ENCODE measurements around the gene NAA38. TPM values are rescaled to one million over a fixed set of nuclear protein-coding genes. Genes with fewer than 3 reads are reported as not detected.
A peak's percentile ranks its signal among the peaks of the same experiment; 100 is the strongest.
"Not testable (repeated sequence)": the region's sequence is repeated elsewhere in the genome, so short reads cannot be mapped to it uniquely, and the experiment has no call there.

NAA38 gene
- total RNA-seq, 1 donor from 2014 or later: 64.7 TPM

DNA sequence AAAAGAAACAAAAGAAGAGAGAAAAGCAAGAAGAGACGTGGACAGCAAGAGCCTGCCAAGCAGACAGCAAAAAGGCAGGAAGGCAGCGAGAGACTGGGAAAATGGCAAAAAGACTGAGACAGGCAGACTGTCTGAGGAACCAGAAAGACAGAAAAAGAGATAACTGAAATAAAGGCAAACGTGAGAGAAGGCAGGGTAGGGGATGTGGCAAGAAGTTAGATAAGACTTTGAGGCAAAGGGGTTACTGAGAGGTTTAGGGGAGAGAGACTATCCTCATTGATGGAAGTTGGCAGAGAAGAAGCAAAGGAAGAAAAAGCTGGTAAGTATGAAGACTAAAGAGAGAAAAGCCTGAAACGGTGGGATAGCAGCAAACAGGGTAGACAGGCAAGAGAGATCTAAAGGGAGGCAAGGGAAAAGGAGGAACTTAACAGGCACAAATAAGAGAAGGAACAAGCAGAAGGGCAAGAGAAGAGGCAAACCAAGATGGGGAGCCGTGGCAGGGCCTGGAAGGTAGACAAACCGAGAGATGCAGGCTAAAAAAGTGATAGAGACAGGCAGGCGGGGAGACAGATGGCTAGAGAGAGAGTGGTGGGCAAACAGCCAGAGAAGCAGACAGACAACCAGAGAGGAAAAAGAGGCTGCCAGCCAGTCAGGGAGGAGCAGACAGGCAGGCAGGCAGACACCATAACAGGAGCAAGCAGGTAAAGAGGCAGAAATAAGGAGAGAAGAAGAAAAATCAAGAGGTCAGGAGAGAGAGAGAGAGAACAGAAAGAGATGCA is 24.1 kb upstream of the NAA38 start:
- DNase-seq: peak; percentile 55

DNA sequence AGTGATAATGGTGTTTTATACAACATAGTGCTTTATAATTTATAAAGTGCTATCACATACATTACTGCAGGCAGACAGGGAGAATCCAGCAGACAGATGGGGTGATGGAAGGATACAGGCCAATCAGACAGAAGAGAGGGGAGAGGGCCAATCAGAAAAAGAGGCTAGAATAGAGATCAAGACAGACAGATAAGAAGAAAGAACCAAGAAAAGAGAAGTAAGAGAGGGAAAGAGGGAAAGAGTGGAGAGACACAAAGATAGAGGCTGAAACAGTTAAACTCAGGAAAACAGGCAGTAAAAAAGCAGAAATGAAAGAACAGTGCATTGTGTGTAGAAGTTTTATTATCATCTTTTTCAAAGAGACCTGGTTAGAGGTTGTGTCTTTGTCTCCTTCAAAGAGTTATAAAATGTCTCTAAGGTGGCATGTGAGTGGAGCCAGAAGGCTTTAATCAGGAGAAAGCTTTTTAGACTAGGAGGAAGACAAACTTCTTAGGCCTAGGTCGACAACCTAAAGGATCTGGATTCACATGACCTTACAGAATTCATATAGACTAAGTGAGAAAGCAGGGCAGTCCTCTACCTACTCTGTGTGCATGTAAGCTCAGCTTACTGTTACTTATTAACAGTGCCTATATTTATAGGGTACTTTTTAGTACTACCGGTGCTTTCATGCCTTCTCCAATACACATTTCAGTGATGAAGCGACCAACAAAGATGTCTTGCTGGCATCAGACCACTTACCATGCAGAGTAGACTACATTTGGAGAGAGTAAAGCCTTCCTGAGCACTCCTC is 22.9 kb upstream of the NAA38 start:
- DNase-seq: no peak

DNA sequence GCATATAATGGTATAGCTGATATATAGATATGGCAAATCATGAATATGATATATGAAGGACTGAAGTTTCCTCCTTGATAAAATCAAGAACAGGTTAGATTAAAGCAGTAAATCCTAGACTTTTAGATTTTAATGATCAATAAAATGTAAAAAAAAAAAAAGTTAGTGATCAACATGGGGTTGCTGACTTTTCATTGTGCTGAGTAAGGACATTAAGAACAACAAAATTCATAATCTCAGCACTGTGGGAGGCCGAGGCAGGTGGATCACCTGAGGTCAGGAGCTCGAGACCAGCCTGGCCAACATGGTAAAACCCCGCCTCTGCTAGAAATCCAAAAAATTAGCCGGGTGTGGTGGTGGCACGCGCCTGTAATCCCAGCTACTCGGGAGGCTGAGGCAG is 20.9 kb upstream of the NAA38 start:
- DNase-seq: no peak

DNA sequence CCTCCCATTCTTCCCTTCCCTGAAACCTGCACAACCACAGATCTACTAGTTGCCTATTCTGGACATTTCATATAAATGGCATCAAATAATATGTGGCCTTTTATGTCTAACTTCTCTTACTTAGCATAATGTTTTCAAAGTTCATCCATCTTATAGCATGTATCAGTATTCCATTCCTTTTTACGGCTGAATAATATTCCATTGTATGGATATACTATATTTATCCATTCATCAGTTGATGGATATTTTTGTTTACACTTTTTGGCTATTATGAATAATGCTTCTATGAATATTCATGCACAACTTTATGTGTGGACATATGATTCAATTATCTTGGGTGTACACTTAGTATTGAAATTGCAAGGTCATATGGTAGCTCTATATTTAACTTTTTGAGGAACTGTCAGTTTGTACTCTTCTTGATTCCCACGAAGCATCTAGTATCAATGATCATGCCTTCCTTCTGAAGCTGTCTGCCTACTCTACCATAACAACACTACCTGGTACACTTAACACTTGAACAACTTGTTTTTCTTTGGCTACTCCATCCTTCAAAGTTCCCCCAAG is 18.5 kb upstream of the NAA38 start:
- DNase-seq: no peak

DNA sequence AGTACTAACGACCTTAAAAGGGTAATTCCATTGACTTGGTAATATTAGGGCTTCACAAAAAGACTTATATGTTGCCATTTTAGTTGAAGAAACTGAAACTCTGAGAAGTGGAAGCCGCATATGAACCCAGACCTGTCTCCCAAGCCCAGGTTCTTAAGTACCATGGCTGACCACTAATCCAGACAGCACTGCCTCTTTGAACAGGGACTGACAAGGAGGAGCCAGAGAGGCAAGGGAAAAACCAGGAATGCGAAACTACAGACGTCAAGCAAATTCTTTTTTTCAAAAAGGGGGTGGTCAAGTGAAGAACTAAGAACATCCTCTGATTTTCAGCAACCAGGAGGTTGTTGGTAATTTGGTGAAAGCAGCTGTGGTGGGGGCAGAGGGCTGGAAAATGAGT is 15.7 kb upstream of the NAA38 start:
- DNase-seq: no peak

DNA sequence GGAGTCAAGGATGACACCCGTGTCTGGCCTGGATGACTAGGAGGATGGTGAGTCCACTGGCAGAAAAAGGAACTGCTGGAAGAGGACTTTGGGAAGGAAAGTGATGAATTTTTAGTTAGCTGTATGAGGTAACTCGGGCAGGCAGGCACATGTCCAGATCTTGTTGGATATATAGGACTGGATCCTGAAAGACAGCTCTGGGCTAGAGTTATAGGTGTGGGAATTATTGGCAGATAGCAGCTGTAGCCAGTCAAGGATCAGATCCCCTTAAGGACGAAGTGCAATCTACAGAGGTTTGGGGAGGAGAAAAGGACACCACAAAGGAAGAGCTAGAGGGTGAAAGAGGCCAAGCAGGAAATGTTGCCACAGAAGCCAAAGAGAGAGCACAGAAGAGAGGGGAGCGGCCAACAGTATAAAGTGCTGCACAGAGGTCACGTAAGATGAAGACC is 10.5 kb upstream of the NAA38 start:
- DNase-seq: no peak

DNA sequence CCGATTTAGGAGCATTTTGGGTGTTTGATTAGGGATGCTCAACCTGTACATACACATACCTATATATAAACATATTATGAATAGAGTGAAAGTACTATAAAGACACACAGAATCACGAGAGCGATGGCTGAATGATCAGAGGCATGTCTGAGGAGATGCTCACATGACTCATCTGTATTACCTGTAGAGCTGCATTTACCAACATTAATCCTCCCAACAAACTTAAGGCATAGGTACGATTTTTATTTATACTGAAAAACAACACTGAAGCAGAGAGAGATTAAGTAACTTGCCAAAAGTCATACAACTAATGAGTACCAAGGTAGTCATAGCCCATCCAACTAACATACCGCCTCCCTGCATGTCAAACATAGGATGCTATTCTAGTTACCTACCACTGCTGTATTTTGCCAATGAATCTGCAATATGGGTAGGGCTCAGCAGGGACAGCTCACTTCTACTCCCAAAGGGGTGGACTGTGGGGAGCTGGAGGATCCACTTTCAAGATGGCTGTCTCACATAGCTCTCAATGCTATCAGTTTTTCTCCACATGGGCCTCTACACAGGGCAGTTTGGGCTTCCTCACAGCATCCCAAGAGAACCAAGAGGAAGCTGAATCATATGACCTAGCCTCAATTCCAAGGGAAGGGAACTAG is 7.8 kb upstream of the NAA38 start:
- DNase-seq: no peak

DNA sequence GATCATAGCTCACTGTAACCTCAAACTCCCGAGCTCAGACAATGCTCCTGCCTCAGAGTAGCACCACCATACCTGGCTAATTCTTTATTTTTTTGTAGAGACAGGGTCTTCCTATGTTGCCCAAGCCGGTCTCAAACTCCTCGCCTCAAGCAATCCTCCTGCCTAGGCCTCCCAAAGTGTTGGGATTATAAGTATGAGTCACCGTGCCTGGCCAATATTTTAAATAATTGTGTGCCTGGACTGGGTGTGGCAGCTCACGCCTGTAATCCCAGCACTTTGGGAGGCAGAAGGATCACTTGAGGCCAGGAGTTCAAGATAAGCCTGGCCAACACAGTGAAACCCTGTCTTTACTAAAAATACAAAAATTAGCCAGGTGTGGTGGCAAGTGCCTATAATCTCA is 7.0 kb upstream of the NAA38 start:
- DNase-seq: not testable (repeated sequence)

DNA sequence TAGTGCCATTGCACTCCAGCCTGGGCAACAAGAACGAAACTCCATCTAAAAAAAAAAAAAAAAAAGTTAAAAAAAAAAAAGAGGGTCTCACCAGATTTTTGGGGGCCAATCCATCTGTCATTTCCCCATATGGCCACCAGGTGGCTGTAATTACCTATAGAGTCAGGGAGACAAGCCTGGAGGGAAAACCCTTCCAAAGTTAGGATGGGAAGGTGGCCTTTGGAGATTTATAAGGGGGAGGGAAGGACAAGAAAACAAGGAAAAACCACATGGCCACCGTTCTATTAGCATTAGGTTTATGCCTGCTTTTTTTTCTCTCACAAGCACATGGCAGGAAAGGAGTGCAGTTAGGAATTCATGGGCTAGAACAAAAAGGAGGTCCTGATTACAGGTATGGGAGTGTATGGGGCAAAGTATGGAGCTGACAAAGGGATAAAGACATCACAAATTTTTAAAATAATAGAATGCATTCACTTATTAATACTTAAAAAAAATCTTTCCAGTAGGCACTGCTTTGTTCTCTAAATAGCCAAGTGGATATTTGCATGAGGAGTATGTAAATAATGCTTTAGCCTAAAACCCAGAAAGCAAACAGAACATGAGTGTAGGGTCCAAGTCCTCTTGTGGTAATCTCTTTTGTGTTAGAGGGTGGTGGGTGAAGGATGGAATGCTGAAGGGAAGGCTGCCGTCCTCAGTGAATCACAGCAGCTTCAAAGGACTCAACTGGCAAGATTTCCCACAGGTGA is 5.5 kb upstream of the NAA38 start:
- DNase-seq: peak; percentile 87

DNA sequence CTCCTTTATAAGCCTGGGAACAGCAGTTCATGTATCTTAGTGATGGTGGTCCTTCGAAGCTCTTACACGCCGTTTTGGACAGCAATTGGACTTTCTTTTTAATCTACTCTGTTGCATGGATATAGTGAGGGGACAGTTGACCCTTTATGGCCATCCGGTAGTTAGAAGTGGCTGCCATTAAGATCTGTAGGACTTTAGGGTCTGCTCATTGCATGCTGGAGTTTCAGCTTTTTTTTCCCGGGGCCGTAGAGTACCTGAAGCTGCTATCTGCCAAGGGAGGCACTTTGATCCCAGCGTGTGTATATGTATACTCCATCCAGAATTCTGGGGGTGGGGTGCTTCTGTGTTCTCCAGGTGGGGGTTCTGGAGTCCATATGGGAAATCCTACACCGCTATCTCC is 1.7 kb upstream of the NAA38 start:
- DNase-seq: no peak

DNA sequence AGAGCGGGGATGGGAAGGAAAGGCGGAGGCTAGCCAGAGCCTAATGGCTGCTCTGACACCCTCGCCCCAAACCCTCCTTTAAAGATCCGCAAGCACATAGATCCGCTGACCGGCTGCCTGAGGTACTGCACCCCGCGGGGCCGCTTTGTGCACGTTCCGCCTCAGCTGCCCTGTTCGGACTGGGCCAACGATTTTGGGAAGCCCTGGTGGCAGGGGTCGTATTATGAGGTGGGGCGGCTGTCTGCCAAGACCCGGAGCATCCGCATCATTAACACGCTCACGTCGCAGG is 1.1 kb upstream of the NAA38 start:
- DNase-seq: peak; percentile 50

DNA sequence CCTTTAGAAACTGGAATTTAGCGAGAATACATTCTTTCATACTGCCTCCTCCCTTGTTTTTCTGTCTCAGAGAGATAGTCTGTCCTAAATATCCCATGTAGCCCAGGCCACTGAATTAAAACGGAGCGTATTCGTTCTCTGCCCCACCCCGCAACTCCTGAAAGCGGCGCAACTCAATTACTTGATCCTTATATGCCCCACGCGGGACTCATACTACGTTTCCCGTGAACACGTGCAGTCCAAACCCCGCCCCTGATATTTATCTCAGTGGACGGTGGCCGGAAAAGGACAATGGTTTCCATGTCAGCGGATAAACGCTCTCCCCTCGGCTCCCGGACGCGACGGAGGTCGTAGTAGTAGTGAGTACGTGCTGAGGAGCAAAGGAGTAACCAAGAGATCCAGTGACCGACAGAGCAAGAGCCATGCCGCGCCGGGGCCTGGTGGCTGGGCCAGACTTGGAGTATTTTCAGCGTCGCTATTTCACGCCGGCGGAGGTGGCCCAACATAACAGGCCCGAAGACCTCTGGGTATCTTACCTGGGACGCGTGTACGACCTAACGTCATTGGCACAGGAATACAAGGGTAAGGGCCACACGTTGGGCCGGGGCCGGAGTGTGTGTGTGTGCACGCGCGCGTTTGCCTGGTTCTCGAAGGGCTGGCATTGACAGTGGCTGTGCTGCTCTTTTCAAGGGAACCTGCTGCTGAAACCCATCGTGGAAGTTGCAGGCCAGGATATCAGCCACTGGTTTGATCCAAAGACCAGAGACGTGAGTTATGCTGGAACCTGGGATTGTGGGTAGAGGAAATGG is 558 bp upstream of the NAA38 start, which contains the start of gene CYB5D1:
Gene CYB5D1, plus strand, starts transcription at position 291 of the 809 bp plus-strand sequence. Its CDS starts 132 bp downstream, at position 423.
- peak; percentile 98 for DNase-seq

DNA sequence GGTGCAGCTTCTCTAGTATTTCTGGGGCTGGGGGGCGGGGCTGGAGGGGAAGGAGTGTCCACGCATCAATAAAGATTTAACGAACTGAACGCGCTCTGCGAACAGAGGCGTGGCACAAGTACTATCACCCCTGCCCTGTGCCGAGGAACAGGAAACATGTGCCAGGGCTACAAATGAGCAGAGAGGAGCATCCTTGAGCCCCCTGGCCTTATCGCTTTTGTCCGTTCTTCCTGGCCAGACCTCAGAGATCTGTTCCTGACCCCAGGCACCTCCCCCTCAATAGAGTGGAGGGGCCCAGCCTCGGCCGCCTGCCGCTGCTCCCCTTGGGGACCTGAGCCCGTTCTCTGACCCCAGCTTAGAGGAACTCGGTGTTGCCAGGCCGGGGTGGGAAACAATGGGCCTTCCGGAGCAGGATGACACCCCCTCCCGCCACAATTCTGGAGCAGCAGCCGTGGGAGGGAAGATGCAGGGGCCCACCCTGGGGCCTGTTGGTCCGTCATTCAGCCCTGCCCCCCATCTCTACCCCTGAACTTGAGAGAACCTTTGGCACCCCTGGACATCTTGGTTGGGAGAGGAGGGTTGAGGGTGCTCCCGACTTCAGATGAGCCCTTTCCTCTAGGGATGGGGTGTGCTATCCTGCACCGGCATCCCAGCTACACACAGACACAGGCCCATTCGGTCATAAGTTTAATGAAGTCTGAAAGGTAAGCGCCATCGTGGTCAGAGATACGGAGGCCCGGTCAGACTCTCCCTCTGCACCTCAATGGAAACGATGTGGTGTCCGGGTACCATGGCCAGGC is 1.1 kb downstream of the NAA38 start:
- peak; percentile 50 for DNase-seq

DNA sequence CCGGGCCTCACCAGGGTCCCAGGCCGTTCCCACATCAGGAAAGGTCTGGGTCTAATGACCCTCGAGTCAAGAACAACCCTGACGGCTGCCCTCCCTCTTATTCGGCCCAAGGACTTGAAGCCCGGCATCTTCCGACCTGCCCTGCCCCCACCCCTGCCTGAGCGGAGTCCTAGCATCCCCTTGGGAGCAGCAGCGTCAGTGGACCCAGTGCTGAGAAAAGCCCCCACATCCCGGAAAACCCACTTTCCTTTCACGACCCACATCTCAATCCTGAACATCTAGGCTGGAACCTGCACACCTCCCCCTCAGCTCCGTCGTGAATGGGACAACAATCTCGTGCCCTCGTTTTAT is 1.7 kb downstream of the NAA38 start:
- peak; percentile 41 for DNase-seq

DNA sequence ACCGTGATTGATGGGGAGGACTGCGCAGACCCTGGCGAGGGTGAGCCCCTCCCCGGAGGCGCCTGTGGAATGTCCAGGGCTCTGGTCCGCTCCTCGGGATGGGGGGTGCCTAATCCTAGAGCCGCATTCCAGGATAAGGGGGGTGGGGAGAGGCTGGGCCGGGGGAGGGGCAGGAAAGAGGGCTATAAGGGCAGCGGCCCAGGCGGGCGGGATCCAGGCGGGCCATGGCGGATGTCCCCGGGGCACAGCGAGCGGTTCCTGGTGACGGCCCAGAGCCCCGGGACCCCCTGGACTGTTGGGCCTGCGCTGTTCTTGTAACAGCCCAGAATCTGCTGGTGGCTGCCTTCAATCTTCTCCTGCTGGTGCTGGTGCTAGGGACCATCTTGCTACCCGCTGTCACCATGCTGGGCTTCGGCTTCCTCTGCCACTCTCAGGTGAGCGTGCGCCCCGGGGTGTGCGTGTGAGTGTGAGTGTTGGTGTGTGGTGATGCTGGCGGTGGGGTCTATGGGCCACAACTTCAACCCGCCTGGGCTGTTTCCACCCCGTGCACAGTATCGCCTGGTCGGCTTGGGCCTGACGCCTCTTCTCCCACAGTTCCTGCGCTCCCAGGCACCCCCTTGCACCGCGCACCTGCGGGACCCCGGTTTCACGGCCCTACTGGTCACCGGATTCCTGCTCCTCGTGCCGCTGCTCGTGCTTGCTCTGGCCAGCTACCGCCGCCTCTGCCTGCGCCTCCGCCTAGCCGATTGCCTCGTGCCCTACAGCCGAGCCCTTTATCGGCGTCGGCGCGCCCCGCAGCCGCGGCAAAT is 2.3 kb downstream of the NAA38 start, which contains the start of gene TMEM88:
Gene TMEM88, plus strand, starts transcription at position 216 of the 809 bp plus-strand sequence. Its CDS starts 9 bp downstream, at position 225.
- DNase-seq: peak; percentile 74

DNA sequence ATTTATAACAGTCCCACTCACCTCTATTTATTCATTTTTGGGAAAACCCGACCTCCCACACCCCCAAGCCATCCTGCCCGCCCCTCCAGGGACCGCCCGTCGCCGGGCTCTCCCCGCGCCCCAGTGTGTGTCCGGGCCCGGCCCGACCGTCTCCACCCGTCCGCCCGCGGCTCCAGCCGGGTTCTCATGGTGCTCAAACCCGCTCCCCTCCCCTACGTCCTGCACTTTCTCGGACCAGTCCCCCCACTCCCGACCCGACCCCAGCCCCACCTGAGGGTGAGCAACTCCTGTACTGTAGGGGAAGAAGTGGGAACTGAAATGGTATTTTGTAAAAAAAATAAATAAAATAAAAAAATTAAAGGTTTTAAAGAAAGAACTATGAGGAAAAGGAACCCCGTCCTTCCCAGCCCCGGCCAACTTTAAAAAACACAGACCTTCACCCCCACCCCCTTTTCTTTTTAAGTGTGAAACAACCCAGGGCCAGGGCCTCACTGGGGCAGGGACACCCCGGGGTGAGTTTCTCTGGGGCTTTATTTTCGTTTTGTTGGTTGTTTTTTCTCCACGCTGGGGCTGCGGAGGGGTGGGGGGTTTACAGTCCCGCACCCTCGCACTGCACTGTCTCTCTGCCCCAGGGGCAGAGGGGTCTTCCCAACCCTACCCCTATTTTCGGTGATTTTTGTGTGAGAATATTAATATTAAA is 3.1 kb downstream of the NAA38 start:
- no peak for DNase-seq

DNA sequence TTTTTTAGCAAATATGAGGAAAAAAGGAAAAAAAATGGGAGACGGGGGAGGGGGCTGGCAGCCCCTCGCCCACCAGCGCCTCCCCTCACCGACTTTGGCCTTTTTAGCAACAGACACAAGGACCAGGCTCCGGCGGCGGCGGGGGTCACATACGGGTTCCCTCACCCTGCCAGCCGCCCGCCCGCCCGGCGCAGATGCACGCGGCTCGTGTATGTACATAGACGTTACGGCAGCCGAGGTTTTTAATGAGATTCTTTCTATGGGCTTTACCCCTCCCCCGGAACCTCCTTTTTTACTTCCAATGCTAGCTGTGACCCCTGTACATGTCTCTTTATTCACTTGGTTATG is 3.7 kb downstream of the NAA38 start:
- DNase-seq: no peak

DNA sequence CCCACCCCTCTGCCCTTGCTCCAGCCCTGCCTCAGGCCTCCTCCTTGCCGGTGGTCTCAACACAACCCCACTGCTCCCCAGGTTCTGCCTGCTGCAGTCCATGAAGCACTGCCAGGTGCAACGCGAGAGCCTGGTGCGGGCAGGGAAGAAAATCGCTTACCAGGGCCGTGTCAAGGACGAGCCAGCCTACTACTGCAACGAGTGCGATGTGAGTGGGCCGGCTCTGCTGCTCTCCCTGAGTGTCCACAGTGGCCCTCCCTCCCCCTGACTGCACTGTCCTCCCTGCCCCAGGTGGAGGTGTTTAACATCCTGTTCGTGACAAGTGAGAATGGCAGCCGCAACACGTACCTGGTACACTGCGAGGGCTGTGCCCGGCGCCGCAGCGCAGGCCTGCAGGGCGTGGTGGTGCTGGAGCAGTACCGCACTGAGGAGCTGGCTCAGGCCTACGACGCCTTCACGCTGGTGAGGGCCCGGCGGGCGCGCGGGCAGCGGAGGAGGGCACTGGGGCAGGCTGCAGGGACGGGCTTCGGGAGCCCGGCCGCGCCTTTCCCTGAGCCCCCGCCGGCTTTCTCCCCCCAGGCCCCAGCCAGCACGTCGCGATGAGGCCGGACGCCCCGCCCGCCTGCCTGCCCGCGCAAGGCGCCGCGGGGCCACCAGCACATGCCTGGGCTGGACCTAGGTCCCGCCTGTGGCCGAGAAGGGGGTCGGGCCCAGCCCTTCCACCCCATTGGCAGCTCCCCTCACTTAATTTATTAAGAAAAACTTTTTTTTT is 4.3 kb downstream of the NAA38 start:
- DNase-seq: no peak

Data from tongue (tissue), 2 donors.